HEK293 (cell line): ENCODE measurements around the gene ETF1.

Source experiments
- CTCF ChIA-PET: fragments of 350-600 bp; formaldehyde crosslinking; extraction: SDS; loops from one replicate; lab custom pipeline; 2021; ENCODE audit warnings: antibody characterized with exemption; lab: Yijun Ruan, JAX
- POLR2A ChIA-PET: fragments of 300-600 bp; formaldehyde crosslinking; extraction: SDS; loops from one replicate; lab custom pipeline; 2020; ENCODE audit warnings: antibody characterized with exemption, inconsistent platforms; lab: Yijun Ruan, JAX
- H3K27ac ChIP-seq: fragments of 200-500 bp; sonication (Bioruptor generic); 2 replicates; pipeline ENCODE4 v1.5.1; 2014; ENCODE audit warnings: low read depth, low read length, control low read depth, inconsistent platforms; ENCODE audit errors: extremely low read depth
- H3K36me3 ChIP-seq, 2 experiments: fragments of 200-500 bp in 1 of 2; sonication (Bioruptor generic) in 1 of 2; 1 replicate in 1 of 2; 2 replicates in 1 of 2; pipeline ENCODE4 v1.5.1; 2014 to 2017; ENCODE audit warnings: inconsistent platforms in 2 of 2, low read length in 2 of 2; ENCODE audit not compliant: control insufficient read depth in 2 of 2, insufficient read depth in 1 of 2
- H3K4me1 ChIP-seq: fragments of 200-500 bp; sonication (Bioruptor generic); 2 replicates; pipeline ENCODE4 v1.5.1; 2014; ENCODE audit warnings: mild to moderate bottlenecking, low read length, inconsistent platforms; ENCODE audit not compliant: control insufficient read depth, insufficient read depth
- H3K4me3 ChIP-seq: 2 replicates; pipeline ENCODE4 v1.5.1; 2011; ENCODE audit warnings: low read depth, mild to moderate bottlenecking, control low read depth, low read length, moderate library complexity
- H3K9me3 ChIP-seq: fragments of 200-500 bp; sonication (Bioruptor generic); 2 replicates; pipeline ENCODE4 v1.5.1; 2014; ENCODE audit warnings: low read depth, low read length, inconsistent platforms; ENCODE audit not compliant: control insufficient read depth, insufficient read depth
- GLI2 ChIP-seq: fragments of 450-650 bp; formaldehyde crosslinking; IDR thresholded peaks from 2 replicates; pipeline ENCODE4; 2017; ENCODE audit warnings: missing biosample characterization, missing genetic modification characterization, low read depth, borderline replicate concordance
- OSR2 ChIP-seq: fragments of 450-650 bp; formaldehyde crosslinking; IDR thresholded peaks from 2 replicates; pipeline ENCODE4 v1.5.1; 2016; ENCODE audit warnings: missing biosample characterization, missing genetic modification characterization
- PRDM1 ChIP-seq: fragments of 450-650 bp; formaldehyde crosslinking; IDR thresholded peaks from 2 replicates; pipeline ENCODE4; 2016; ENCODE audit warnings: missing biosample characterization, missing genetic modification characterization
- PRDM10 ChIP-seq: fragments of 450-650 bp; formaldehyde crosslinking; IDR thresholded peaks from 2 replicates; pipeline ENCODE4 v1.5.1; 2016; ENCODE audit warnings: missing biosample characterization, missing genetic modification characterization
- SCRT1 ChIP-seq: fragments of 450-650 bp; formaldehyde crosslinking; IDR thresholded peaks from 2 replicates; pipeline ENCODE4 v1.5.1; 2016; ENCODE audit warnings: missing biosample characterization, missing genetic modification characterization, borderline replicate concordance
- YY2 ChIP-seq: fragments of 450-650 bp; formaldehyde crosslinking; IDR thresholded peaks from 2 replicates; pipeline ENCODE4 v1.5.1; 2016; ENCODE audit warnings: missing biosample characterization, missing genetic modification characterization
- ZBTB6 ChIP-seq: fragments of 450-650 bp; formaldehyde crosslinking; IDR thresholded peaks from 2 replicates; pipeline ENCODE4 v1.5.1; 2017; ENCODE audit warnings: missing biosample characterization, missing genetic modification characterization
- ZIC2 ChIP-seq: fragments of 450-650 bp; formaldehyde crosslinking; IDR thresholded peaks from 2 replicates; pipeline ENCODE4 v1.5.1; 2016; ENCODE audit warnings: missing biosample characterization, missing genetic modification characterization
- ZNF121 ChIP-seq: fragments of 450-650 bp; formaldehyde crosslinking; IDR thresholded peaks from 2 replicates; pipeline ENCODE4 v1.5.1; 2016; ENCODE audit warnings: missing biosample characterization, missing genetic modification characterization
- ZNF132 ChIP-seq: fragments of 450-650 bp; formaldehyde crosslinking; IDR thresholded peaks from 2 replicates; pipeline ENCODE4 v1.5.1; 2017; ENCODE audit warnings: missing biosample characterization, missing genetic modification characterization, borderline replicate concordance
- ZNF223 ChIP-seq: fragments of 450-650 bp; formaldehyde crosslinking; IDR thresholded peaks from 2 replicates; pipeline ENCODE4 v1.5.1; 2016; ENCODE audit warnings: missing biosample characterization, missing genetic modification characterization
- ZNF292 ChIP-seq: fragments of 450-650 bp; formaldehyde crosslinking; IDR thresholded peaks from 2 replicates; pipeline ENCODE4 v1.5.1; 2016; ENCODE audit warnings: low read depth, missing biosample characterization, missing genetic modification characterization, borderline replicate concordance
- ZNF529 ChIP-seq: fragments of 450-650 bp; formaldehyde crosslinking; IDR thresholded peaks from 2 replicates; pipeline ENCODE4 v1.5.1; 2017; ENCODE audit warnings: missing genetic modification characterization, missing biosample characterization; ENCODE audit not compliant: insufficient replicate concordance
- ZNF600 ChIP-seq: fragments of 450-650 bp; formaldehyde crosslinking; IDR thresholded peaks from 2 replicates; pipeline ENCODE4 v1.5.1; 2016; ENCODE audit warnings: missing biosample characterization, missing genetic modification characterization
- ZNF624 ChIP-seq: fragments of 450-650 bp; formaldehyde crosslinking; IDR thresholded peaks from 2 replicates; pipeline ENCODE4 v1.5.1; 2017; ENCODE audit warnings: missing biosample characterization, missing genetic modification characterization
- ZNF626 ChIP-seq: fragments of 450-650 bp; sonication (Bioruptor Pico); formaldehyde crosslinking; IDR thresholded peaks from 2 replicates; pipeline ENCODE4 v1.5.1; 2018; ENCODE audit warnings: missing biosample characterization, missing genetic modification characterization, inconsistent platforms

Gene ETF1

GRCh38 chr5:138529812-138530211 is 13.2 kb downstream of the ETF1 start:
- Histone ChIP-seq H3K4me1 (peaks cover 17% of the 10 kb centered on the region), H3K27ac (no peak overlapping the region), H3K9me3 (no peaks in the 10 kb centered on the region), H3K36me3 (peaks cover 18 to 55% of the 10 kb centered on the region in 2 experiments; a peak in 2 of 3 replicates), H3K4me3 (no peak overlapping the region)
- ChIA-PET CTCF (interaction anchor here (1.0 to 1.2 kb wide), 2 partner anchors 19 to 26 kb away, joined by 3 read pairs; no protein-coding TSS in a partner anchor), POLR2A (interaction anchor here (0.8 to 5.7 kb wide), 3 partner anchors 13 to 351 kb away, joined by 3 to 30 read pairs (median 4); partner anchors contain the start of genes ETF1, HSPA9 and KIF20A)
- TF ChIP-seq ZNF121 (peak; percentile 51; the same call in 1 of the 2 replicates), GLI2 (no peak)

GRCh38 chr5:138528744-138529469 is 14.1 kb downstream of the ETF1 start:
- Histone ChIP-seq H3K36me3 (peaks cover 17 to 47% of the 10 kb centered on the region in 2 experiments; a peak in 2 of 3 replicates), H3K27ac (peak overlapping the region; percentile 34; the same call in 1 of the 2 replicates)
- POLR2A ChIA-PET = interaction anchor here (1.1 to 5.7 kb wide), 2 partner anchors 14 to 47 kb away, joined by 3 to 30 read pairs; partner anchors contain the start of genes ETF1 and HSPA9

GRCh38 chr5:138528208-138528607 is 14.8 kb downstream of the ETF1 start:
- ChIA-PET POLR2A (interaction anchor here (5.7 kb wide), 1 partner anchor 15 kb away, joined by 30 read pairs; the partner anchor contains the start of gene ETF1), CTCF (interaction anchor here (1.1 kb wide), 1 partner anchor 20 kb away, joined by 4 read pairs; no protein-coding TSS in a partner anchor)
- Histone ChIP-seq H3K36me3 (peaks cover 12 to 40% of the 10 kb centered on the region in 2 experiments; a peak in 2 of 3 replicates), H3K4me3 (no peak overlapping the region), H3K27ac (no peak overlapping the region), H3K9me3 (no peaks in the 10 kb centered on the region)
- TF ChIP-seq ZNF624 (tag by site-specific recombination) (no peak), OSR2 (tag by site-specific recombination) (peak; percentile 56)
- TF ChIP-seq, all 188 proteins: peak for 1
- peaks cover 17% of the 10 kb centered on the region for H3K4me1 ChIP-seq

More at GRCh38 chr5:138528744-138529469, 14.1 kb downstream of the ETF1 start:
- Histone ChIP-seq H3K9me3 (no peaks in the 10 kb centered on the region), H3K4me1 (peaks cover 17% of the 10 kb centered on the region), H3K4me3 (no peak overlapping the region)
- no peak for TF ChIP-seq ZNF132 (tag by site-specific recombination)
- TF ChIP-seq YY2 (tag by site-specific recombination) = 0 out of 2 replicates have a peak, but pooled peaks have one; percentile 14
- peak; percentile 65 for TF ChIP-seq PRDM10 (tag by site-specific recombination)
- TF ChIP-seq ZNF223 (tag by site-specific recombination) = no peak
- TF ChIP-seq ZNF529 (tag by site-specific recombination) = no peak
- TF ChIP-seq SCRT1 (tag by site-specific recombination) = peak; percentile 99
- no peak for TF ChIP-seq ZNF292
- no peak for TF ChIP-seq ZNF626
- peak; percentile 35; the same call in 1 of the 2 replicates for TF ChIP-seq ZIC2 (tag by site-specific recombination)
- TF ChIP-seq ZBTB6 (tag by site-specific recombination) = no peak
- TF ChIP-seq ZNF600 = peak; percentile 78
- TF ChIP-seq PRDM1 (tag by site-specific recombination) = peak; percentile 39; the same call in 1 of the 2 replicates
- CTCF ChIA-PET = interaction anchor here (0.7 to 1.2 kb wide), 3 partner anchors 19 to 65 kb away, joined by 3 to 4 read pairs (median 3); no protein-coding TSS in a partner anchor
